Liver (tissue), 3 donors: ENCODE results near the gene ISM1.

ENCODE experiments used
- EGR1 ChIP-seq, 2 donors: IDR thresholded peaks; 2 replicates each; pipeline ENCODE4 v1.6.1; 2016 to 2018; ENCODE audit warnings: antibody characterized with exemption in 2 of 2, low read depth in 2 of 2
- RAD21 ChIP-seq, 2 donors: IDR thresholded peaks; 2 replicates each; pipeline ENCODE4 v1.6.1; 2016; ENCODE audit warnings: antibody characterized with exemption in 2 of 2, mild to moderate bottlenecking in 2 of 2
- TAF1 ChIP-seq: conservative IDR thresholded peaks from 2 replicates; pipeline ENCODE4 v1.6.1; 2016; ENCODE audit warnings: antibody characterized with exemption, mild to moderate bottlenecking
- TF ChIP-seq, protein P1 (sequence below): fragments of 150-350 bp; IDR thresholded peaks from 2 replicates; pipeline ENCODE4 v1.5.1; 2017; ENCODE audit warnings: improper control_type of control experiment, low read depth, low read length; ENCODE audit not compliant: missing input control
- TF ChIP-seq, protein P2 (sequence below): IDR thresholded peaks from 2 replicates; pipeline ENCODE4 v1.6.1; 2016; ENCODE audit warnings: antibody characterized with exemption
- TF ChIP-seq, protein P3 (sequence below): IDR thresholded peaks from 2 replicates; pipeline ENCODE4 v1.6.1; 2016; ENCODE audit warnings: antibody characterized with exemption
- donor health status: healthy.
- donor health status: healthy.

DNA sequence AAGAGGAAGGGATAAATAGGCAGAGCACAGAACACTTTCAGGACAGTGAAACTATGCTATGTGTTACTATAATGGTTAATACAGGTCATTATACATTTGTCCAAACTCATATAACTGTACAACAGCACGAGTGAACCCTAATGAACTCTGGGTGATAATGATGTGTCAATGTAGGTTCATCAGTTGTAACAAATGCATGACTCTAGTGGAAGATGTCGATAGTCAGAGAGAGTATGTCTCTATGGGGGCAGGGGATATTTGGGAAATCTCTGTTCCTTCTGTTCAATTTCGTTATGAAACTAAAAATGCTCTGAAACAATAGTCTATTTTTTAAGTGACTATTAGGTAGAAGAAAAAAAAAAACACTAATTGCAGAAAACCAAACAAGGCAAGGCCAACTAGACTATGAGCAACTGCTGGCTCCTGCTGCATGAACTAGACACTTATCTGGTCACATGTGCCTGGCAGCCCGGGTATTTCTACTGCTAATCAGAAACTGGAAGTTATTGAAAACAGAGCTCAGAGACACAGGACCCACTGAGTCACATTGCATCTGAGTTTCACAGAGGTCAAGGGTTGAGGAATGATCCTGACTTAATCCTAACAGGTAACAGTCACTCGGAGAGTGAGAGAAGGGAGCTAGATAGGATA, 97.9 kb downstream of the ISM1 start:
- TF ChIP-seq TAF1 (no peak), EGR1 (IDR thresholded peaks at IDR 0.05; ENCODE audit: low read depth in 2 of 2) (no peak), RAD21 (IDR thresholded peaks at IDR 0.05) (no peak)
- TF ChIP-seq, protein P1, sequence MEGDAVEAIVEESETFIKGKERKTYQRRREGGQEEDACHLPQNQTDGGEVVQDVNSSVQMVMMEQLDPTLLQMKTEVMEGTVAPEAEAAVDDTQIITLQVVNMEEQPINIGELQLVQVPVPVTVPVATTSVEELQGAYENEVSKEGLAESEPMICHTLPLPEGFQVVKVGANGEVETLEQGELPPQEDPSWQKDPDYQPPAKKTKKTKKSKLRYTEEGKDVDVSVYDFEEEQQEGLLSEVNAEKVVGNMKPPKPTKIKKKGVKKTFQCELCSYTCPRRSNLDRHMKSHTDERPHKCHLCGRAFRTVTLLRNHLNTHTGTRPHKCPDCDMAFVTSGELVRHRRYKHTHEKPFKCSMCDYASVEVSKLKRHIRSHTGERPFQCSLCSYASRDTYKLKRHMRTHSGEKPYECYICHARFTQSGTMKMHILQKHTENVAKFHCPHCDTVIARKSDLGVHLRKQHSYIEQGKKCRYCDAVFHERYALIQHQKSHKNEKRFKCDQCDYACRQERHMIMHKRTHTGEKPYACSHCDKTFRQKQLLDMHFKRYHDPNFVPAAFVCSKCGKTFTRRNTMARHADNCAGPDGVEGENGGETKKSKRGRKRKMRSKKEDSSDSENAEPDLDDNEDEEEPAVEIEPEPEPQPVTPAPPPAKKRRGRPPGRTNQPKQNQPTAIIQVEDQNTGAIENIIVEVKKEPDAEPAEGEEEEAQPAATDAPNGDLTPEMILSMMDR: no peak
- TF ChIP-seq, protein P2, sequence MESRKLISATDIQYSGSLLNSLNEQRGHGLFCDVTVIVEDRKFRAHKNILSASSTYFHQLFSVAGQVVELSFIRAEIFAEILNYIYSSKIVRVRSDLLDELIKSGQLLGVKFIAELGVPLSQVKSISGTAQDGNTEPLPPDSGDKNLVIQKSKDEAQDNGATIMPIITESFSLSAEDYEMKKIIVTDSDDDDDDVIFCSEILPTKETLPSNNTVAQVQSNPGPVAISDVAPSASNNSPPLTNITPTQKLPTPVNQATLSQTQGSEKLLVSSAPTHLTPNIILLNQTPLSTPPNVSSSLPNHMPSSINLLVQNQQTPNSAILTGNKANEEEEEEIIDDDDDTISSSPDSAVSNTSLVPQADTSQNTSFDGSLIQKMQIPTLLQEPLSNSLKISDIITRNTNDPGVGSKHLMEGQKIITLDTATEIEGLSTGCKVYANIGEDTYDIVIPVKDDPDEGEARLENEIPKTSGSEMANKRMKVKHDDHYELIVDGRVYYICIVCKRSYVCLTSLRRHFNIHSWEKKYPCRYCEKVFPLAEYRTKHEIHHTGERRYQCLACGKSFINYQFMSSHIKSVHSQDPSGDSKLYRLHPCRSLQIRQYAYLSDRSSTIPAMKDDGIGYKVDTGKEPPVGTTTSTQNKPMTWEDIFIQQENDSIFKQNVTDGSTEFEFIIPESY: no peak
- TF ChIP-seq, protein P3, sequence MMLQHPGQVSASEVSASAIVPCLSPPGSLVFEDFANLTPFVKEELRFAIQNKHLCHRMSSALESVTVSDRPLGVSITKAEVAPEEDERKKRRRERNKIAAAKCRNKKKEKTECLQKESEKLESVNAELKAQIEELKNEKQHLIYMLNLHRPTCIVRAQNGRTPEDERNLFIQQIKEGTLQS: no peak
